ENCODE results near the gene CNPY4. TPM values are rescaled to one million over a fixed set of nuclear protein-coding genes. Genes with fewer than 3 reads are reported as not detected.

Gene CNPY4
- total and polyA plus RNA-seq, 2 donors (not counting 1 experiment from before 2014, with no cell fraction given) = 8.0 to 13.9 TPM

DNA sequence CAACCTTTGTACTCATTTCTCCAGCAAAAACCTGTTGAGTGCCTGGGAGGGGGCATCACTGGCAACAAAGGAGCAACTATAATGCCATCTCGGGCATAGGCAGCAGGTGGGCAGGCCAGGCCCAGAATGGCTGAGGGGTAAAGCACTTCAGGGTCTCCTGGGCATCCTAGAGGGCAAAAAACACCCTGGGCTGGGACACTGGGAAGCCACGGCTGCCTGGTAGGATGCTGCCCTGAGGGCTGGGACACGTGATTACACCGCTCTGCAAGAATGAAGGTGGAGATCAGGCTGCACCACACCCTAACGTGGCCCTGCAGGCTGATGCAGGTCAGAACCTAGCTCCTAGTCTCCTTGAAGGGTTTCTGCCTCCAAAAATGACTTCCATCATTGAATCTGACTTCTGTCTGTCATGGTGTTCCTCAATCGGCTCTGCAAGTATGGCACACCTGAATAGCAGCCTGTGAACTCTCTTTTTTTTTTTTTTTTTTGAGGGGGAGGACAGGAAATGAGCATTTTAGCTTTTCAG, 43.6 kb downstream of the CNPY4 start:
- ATAC-seq (ENCODE audit: low read depth) = no peak
- Histone ChIP-seq H3K79me2 (ENCODE audit: control insufficient read depth, insufficient read depth, low read length) (peaks cover 9% of the 10 kb centered on the region), H3K36me3 (replicated peaks in 1 of 2; ENCODE audit: control extremely low read depth in 1 of 2, control insufficient read depth in 1 of 2, extremely low read depth in 1 of 2, insufficient read depth in 2 of 2, low read length in 1 of 2) (no peaks in the 10 kb centered on the region), H3K27me3 (replicated peaks in 1 of 4; ENCODE audit: control extremely low read depth in 1 of 4, control insufficient read depth in 3 of 4, insufficient read depth in 4 of 4, low read length in 3 of 4) (peaks cover 0 to 21% (median 15%) of the 10 kb centered on the region in 4 experiments), H3K9ac (ENCODE audit: low read length) (no peak overlapping the region), H3K9me3 (ENCODE audit: control extremely low read depth in 1 of 3, control insufficient read depth in 2 of 3, insufficient read depth in 1 of 3, low read length in 2 of 3) (peaks cover 0 to 2% (median 0%) of the 10 kb centered on the region in 3 donors), H2AFZ (ENCODE audit: insufficient read depth, low read depth, low read length, poor library complexity, severe bottlenecking) (no peak overlapping the region), H3K4me3 (ENCODE audit: control extremely low read depth in 1 of 5, extremely low read depth in 1 of 5, insufficient read depth in 1 of 5, low read depth in 2 of 5, low read length in 4 of 5) (no peak overlapping the region), H3K27ac (ENCODE audit: low read length in 2 of 2) (no peak overlapping the region), H3K4me1 (ENCODE audit: control insufficient read depth in 2 of 2, insufficient read depth in 2 of 2, low read length in 2 of 2) (peaks cover 18 to 19% of the 10 kb centered on the region in 2 donors), H3K4me2 (replicated peaks; ENCODE audit: low read depth, low read length, poor library complexity, severe bottlenecking) (no peak overlapping the region), H4K20me1 (ENCODE audit: control insufficient read depth, insufficient read depth, low read length, poor library complexity, severe bottlenecking) (peaks cover under 1% of the 10 kb centered on the region)
- ChIA-PET CTCF (interaction anchor here (0.7 to 1.0 kb wide), 2 partner anchors 30 to 245 kb away, joined by 3 to 4 read pairs; no protein-coding TSS in a partner anchor), POLR2A (interaction anchor here (0.6 to 0.7 kb wide), 2 partner anchors 14 to 56 kb away, joined by 3 to 4 read pairs; partner anchors contain the start of gene GPC2)
- intact Hi-C loops (cut with micrococcal nuclease) = no loop called here
- no peak for DNase-seq
- TF ChIP-seq, protein P1, sequence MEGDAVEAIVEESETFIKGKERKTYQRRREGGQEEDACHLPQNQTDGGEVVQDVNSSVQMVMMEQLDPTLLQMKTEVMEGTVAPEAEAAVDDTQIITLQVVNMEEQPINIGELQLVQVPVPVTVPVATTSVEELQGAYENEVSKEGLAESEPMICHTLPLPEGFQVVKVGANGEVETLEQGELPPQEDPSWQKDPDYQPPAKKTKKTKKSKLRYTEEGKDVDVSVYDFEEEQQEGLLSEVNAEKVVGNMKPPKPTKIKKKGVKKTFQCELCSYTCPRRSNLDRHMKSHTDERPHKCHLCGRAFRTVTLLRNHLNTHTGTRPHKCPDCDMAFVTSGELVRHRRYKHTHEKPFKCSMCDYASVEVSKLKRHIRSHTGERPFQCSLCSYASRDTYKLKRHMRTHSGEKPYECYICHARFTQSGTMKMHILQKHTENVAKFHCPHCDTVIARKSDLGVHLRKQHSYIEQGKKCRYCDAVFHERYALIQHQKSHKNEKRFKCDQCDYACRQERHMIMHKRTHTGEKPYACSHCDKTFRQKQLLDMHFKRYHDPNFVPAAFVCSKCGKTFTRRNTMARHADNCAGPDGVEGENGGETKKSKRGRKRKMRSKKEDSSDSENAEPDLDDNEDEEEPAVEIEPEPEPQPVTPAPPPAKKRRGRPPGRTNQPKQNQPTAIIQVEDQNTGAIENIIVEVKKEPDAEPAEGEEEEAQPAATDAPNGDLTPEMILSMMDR (IDR thresholded peaks at IDR 0.05) = no peak
- no peak for TF ChIP-seq EZH2 (IDR thresholded peaks at IDR 0.05; ENCODE audit: borderline replicate concordance, insufficient read depth, low read depth, low read length, poor library complexity, severe bottlenecking)
- Mint-ChIP-seq H3K27me3 (peaks cover 23% of the 10 kb centered on the region), H3K4me3 (no peak overlapping the region), H3K4me1 (peaks cover 26% of the 10 kb centered on the region), H3K27ac (no peak overlapping the region), H3K9me3 (ENCODE audit: insufficient read depth) (no peaks in the 10 kb centered on the region)
- WGBS (ENCODE audit: insufficient coverage) = 85% methylated on average over 5 of the region's 6 CpGs

DNA sequence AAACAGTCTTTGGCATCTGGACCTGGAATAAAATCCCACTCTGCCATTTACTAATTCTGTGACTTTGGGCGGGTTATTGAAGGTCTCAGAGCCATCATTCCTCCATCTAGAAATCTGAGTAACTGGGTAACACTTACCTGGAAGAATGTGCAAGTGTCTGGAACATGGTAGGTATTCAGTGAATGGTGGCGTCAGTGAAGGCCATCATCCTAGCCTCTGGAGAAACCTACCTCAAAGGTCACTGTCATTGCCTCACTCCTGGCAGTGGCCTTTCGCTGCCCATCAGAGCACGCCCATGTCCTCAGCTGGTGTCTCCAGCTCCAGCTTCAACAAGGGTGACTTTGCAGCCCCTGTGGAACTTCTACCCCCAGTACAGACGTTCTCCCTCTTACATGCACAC, 44.4 kb downstream of the CNPY4 start:
- Mint-ChIP-seq H3K9me3 (ENCODE audit: insufficient read depth) (no peaks in the 10 kb centered on the region), H3K27ac (no peak overlapping the region), H3K27me3 (peaks cover 31% of the 10 kb centered on the region), H3K4me3 (no peak overlapping the region), H3K4me1 (peaks cover 33% of the 10 kb centered on the region)
- ATAC-seq (ENCODE audit: low read depth) (no peak), DNase-seq (no peak)
- no peaks in the 10 kb centered on the region for H3K36me3 ChIP-seq (replicated peaks in 1 of 2; ENCODE audit: control extremely low read depth in 1 of 2, control insufficient read depth in 1 of 2, extremely low read depth in 1 of 2, insufficient read depth in 2 of 2, low read length in 1 of 2)
- no peak overlapping the region for H3K27ac ChIP-seq (ENCODE audit: low read length in 2 of 2)
- peaks cover 2% of the 10 kb centered on the region for H3K79me2 ChIP-seq (ENCODE audit: control insufficient read depth, insufficient read depth, low read length)
- no peaks in the 10 kb centered on the region for H4K20me1 ChIP-seq (ENCODE audit: control insufficient read depth, insufficient read depth, low read length, poor library complexity, severe bottlenecking)
- peaks cover 0 to 7% (median 0%) of the 10 kb centered on the region in 3 donors for H3K9me3 ChIP-seq (ENCODE audit: control extremely low read depth in 1 of 3, control insufficient read depth in 2 of 3, insufficient read depth in 1 of 3, low read length in 2 of 3)
- WGBS (ENCODE audit: insufficient coverage) = 95% methylated on average over 4 of the region's 5 CpGs
- no peak overlapping the region for H2AFZ ChIP-seq (ENCODE audit: insufficient read depth, low read depth, low read length, poor library complexity, severe bottlenecking)
- ChIA-PET POLR2A (interaction anchor here (0.6 to 0.7 kb wide), 2 partner anchors 47 to 57 kb away, joined by 3 read pairs; no protein-coding TSS in a partner anchor), CTCF (interaction anchor here (1.0 kb wide), 1 partner anchor 31 kb away, joined by 4 read pairs; no protein-coding TSS in a partner anchor)
- intact Hi-C loops (cut with micrococcal nuclease) = no loop called here
- peaks cover 25 to 26% of the 10 kb centered on the region in 2 donors for H3K4me1 ChIP-seq (ENCODE audit: control insufficient read depth in 2 of 2, insufficient read depth in 2 of 2, low read length in 2 of 2)
- no peak overlapping the region for H3K9ac ChIP-seq (ENCODE audit: low read length)
- no peak overlapping the region for H3K4me3 ChIP-seq (ENCODE audit: control extremely low read depth in 1 of 5, extremely low read depth in 1 of 5, insufficient read depth in 1 of 5, low read depth in 2 of 5, low read length in 4 of 5)
- H3K4me2 ChIP-seq (replicated peaks; ENCODE audit: low read depth, low read length, poor library complexity, severe bottlenecking) = no peak overlapping the region
- H3K27me3 ChIP-seq (replicated peaks in 1 of 4; ENCODE audit: control extremely low read depth in 1 of 4, control insufficient read depth in 3 of 4, insufficient read depth in 4 of 4, low read length in 3 of 4) = peaks cover 0 to 29% (median 20%) of the 10 kb centered on the region in 4 experiments
- TF ChIP-seq, protein P1 (IDR thresholded peaks at IDR 0.05) = no peak
- no peak for TF ChIP-seq EZH2 (IDR thresholded peaks at IDR 0.05; ENCODE audit: borderline replicate concordance, insufficient read depth, low read depth, low read length, poor library complexity, severe bottlenecking)

Data from B cell (primary cell).